ENCODE results near the gene ZBTB20.

The ZBTB20 gene

GRCh38 chr3:114644367-114644766 lies 502.7 kb downstream of the ZBTB20 start:
- no peak for TF ChIP-seq CTCF (conservative IDR thresholded peaks at IDR 0.05; ENCODE audit: control insufficient read depth, insufficient read depth, low read depth, low read length)
- DNase-seq (ENCODE audit: low read depth) = no peak
- H3K4me3 ChIP-seq (ENCODE audit: control insufficient read depth, low read depth, low read length) = no peak overlapping the region

GRCh38 chr3:114642951-114643741 lies 503.9 kb downstream of the ZBTB20 start:
- DNase-seq (ENCODE audit: low read depth) = no peak
- H3K4me3 ChIP-seq (ENCODE audit: control insufficient read depth, low read depth, low read length) = no peak overlapping the region
- TF ChIP-seq CTCF (conservative IDR thresholded peaks at IDR 0.05; ENCODE audit: control insufficient read depth, insufficient read depth, low read depth, low read length) = no peak

- no peak for TF ChIP-seq CTCF (conservative IDR thresholded peaks at IDR 0.05; ENCODE audit: control insufficient read depth, insufficient read depth, low read depth, low read length)
- no peak for DNase-seq (ENCODE audit: low read depth)
- no peak overlapping the region for H3K4me3 ChIP-seq (ENCODE audit: control insufficient read depth, low read depth, low read length)
Measured at GRCh38 chr3:114640126-114640525, 507.0 kb downstream of the ZBTB20 start.

GRCh38 chr3:114639171-114639570 lies 507.9 kb downstream of the ZBTB20 start:
- no peak overlapping the region for H3K4me3 ChIP-seq (ENCODE audit: control insufficient read depth, low read depth, low read length)
- no peak for TF ChIP-seq CTCF (conservative IDR thresholded peaks at IDR 0.05; ENCODE audit: control insufficient read depth, insufficient read depth, low read depth, low read length)
- DNase-seq (ENCODE audit: low read depth) = no peak

- DNase-seq (ENCODE audit: low read depth) = no peak
- TF ChIP-seq CTCF (conservative IDR thresholded peaks at IDR 0.05; ENCODE audit: control insufficient read depth, insufficient read depth, low read depth, low read length) = no peak
- H3K4me3 ChIP-seq (ENCODE audit: control insufficient read depth, low read depth, low read length) = no peak overlapping the region
Measured at GRCh38 chr3:114635878-114636277, 511.2 kb downstream of the ZBTB20 start.

- no peak overlapping the region for H3K4me3 ChIP-seq (ENCODE audit: control insufficient read depth, low read depth, low read length)
- DNase-seq (ENCODE audit: low read depth) = no peak
- TF ChIP-seq CTCF (conservative IDR thresholded peaks at IDR 0.05; ENCODE audit: control insufficient read depth, insufficient read depth, low read depth, low read length) = no peak
Measured at GRCh38 chr3:114634635-114635034, 512.5 kb downstream of the ZBTB20 start.
